Measurements from ENCODE around the gene AGBL3. TPM values are rescaled to one million over a fixed set of nuclear protein-coding genes. Genes with fewer than 3 reads are reported as not detected.

The AGBL3 gene
- total RNA-seq, 1 donor from 2014 or later, result 0.91 TPM

- Histone ChIP-seq H4K20me1 (ENCODE audit: insufficient read depth, low read length) (peaks cover 44% of the 10 kb centered on the region), H3K27me3 (ENCODE audit: insufficient read depth, low read length) (no peaks in the 10 kb centered on the region), H3K36me3 (ENCODE audit: insufficient read depth, low read length) (peaks cover 80% of the 10 kb centered on the region), H3K4me3 (ENCODE audit: insufficient read depth, low read depth, low read length) (no peak overlapping the region), H2AFZ (ENCODE audit: low read depth, low read length) (no peak overlapping the region), H3K4me2 (ENCODE audit: low read length) (no peak overlapping the region), H3K9me3 (ENCODE audit: insufficient read depth, low read depth, low read length) (no peaks in the 10 kb centered on the region), H3K9ac (ENCODE audit: low read length) (no peak overlapping the region), H3K79me2 (ENCODE audit: insufficient read depth, low read length) (peaks cover 39% of the 10 kb centered on the region), H3K27ac (ENCODE audit: low read depth, low read length) (no peak overlapping the region), H3K4me1 (ENCODE audit: insufficient read depth, low read length) (peaks cover 3% of the 10 kb centered on the region)
- no peaks in the 10 kb centered on the region for H3K27me3 Mint-ChIP-seq (ENCODE audit: low read depth, unreplicated experiment)
- no peak for TF ChIP-seq CTCF (IDR thresholded peaks at IDR 0.05; ENCODE audit: insufficient read depth, low read depth, low read length)
- no peak for TF ChIP-seq EZH2 (IDR thresholded peaks at IDR 0.05; ENCODE audit: insufficient read depth, low read length)
- no peak for FAIRE-seq
- H3K36me3 Mint-ChIP-seq (ENCODE audit: low read depth, unreplicated experiment), result peaks cover 20% of the 10 kb centered on the region
- H3K4me3 Mint-ChIP-seq (ENCODE audit: unreplicated experiment), result no peak overlapping the region
- H3K27ac Mint-ChIP-seq (ENCODE audit: unreplicated experiment), result no peak overlapping the region
- DNase-seq (ENCODE audit: low read depth), result no peak
- peaks cover 59% of the 10 kb centered on the region for H3K4me1 Mint-ChIP-seq (ENCODE audit: low read depth, unreplicated experiment)
- H3K9me3 Mint-ChIP-seq (ENCODE audit: unreplicated experiment), result no peaks in the 10 kb centered on the region
Observed at GRCh38 chr7:134946260-134946659, 40.0 kb upstream of the AGBL3 start.

- no peaks in the 10 kb centered on the region for H3K9me3 ChIP-seq (ENCODE audit: insufficient read depth, low read depth, low read length)
- no peak overlapping the region for H2AFZ ChIP-seq (ENCODE audit: low read depth, low read length)
- no peak overlapping the region for H3K4me3 Mint-ChIP-seq (ENCODE audit: unreplicated experiment)
- H3K4me1 ChIP-seq (ENCODE audit: insufficient read depth, low read length), result no peaks in the 10 kb centered on the region
- peak overlapping the region; percentile 34 for H3K27ac Mint-ChIP-seq (ENCODE audit: unreplicated experiment)
- H3K4me2 ChIP-seq (ENCODE audit: low read length), result no peak overlapping the region
- H3K36me3 ChIP-seq (ENCODE audit: insufficient read depth, low read length), result peaks cover 77% of the 10 kb centered on the region
- no peak overlapping the region for H3K9ac ChIP-seq (ENCODE audit: low read length)
- peaks cover 43% of the 10 kb centered on the region for H3K79me2 ChIP-seq (ENCODE audit: insufficient read depth, low read length)
- no peaks in the 10 kb centered on the region for H3K27me3 ChIP-seq (ENCODE audit: insufficient read depth, low read length)
- peaks cover 48% of the 10 kb centered on the region for H3K4me1 Mint-ChIP-seq (ENCODE audit: low read depth, unreplicated experiment)
- H3K27me3 Mint-ChIP-seq (ENCODE audit: low read depth, unreplicated experiment), result no peaks in the 10 kb centered on the region
- H3K27ac ChIP-seq (ENCODE audit: low read depth, low read length), result no peak overlapping the region
- no peak for DNase-seq (ENCODE audit: low read depth)
- TF ChIP-seq EZH2 (IDR thresholded peaks at IDR 0.05; ENCODE audit: insufficient read depth, low read length), result no peak
- no peak for TF ChIP-seq CTCF (IDR thresholded peaks at IDR 0.05; ENCODE audit: insufficient read depth, low read depth, low read length)
- no peak for FAIRE-seq
- no peak overlapping the region for H3K4me3 ChIP-seq (ENCODE audit: insufficient read depth, low read depth, low read length)
- H3K36me3 Mint-ChIP-seq (ENCODE audit: low read depth, unreplicated experiment), result peaks cover 17% of the 10 kb centered on the region
- H4K20me1 ChIP-seq (ENCODE audit: insufficient read depth, low read length), result peaks cover 42% of the 10 kb centered on the region
- no peaks in the 10 kb centered on the region for H3K9me3 Mint-ChIP-seq (ENCODE audit: unreplicated experiment)
Observed at GRCh38 chr7:134947329-134947728, 39.0 kb upstream of the AGBL3 start.

- Histone ChIP-seq H3K4me2 (ENCODE audit: low read length) (no peak overlapping the region), H3K9ac (ENCODE audit: low read length) (no peak overlapping the region), H3K36me3 (ENCODE audit: insufficient read depth, low read length) (peaks cover 75% of the 10 kb centered on the region), H3K4me1 (ENCODE audit: insufficient read depth, low read length) (no peaks in the 10 kb centered on the region), H3K79me2 (ENCODE audit: insufficient read depth, low read length) (peaks cover 43% of the 10 kb centered on the region), H3K9me3 (ENCODE audit: insufficient read depth, low read depth, low read length) (no peaks in the 10 kb centered on the region), H2AFZ (ENCODE audit: low read depth, low read length) (no peak overlapping the region), H3K27me3 (ENCODE audit: insufficient read depth, low read length) (no peaks in the 10 kb centered on the region), H3K4me3 (ENCODE audit: insufficient read depth, low read depth, low read length) (no peak overlapping the region), H3K27ac (ENCODE audit: low read depth, low read length) (no peak overlapping the region), H4K20me1 (ENCODE audit: insufficient read depth, low read length) (peaks cover 46% of the 10 kb centered on the region)
- TF ChIP-seq CTCF (IDR thresholded peaks at IDR 0.05; ENCODE audit: insufficient read depth, low read depth, low read length) (no peak), EZH2 (IDR thresholded peaks at IDR 0.05; ENCODE audit: insufficient read depth, low read length) (no peak)
- no peak overlapping the region for H3K4me3 Mint-ChIP-seq (ENCODE audit: unreplicated experiment)
- no peaks in the 10 kb centered on the region for H3K27me3 Mint-ChIP-seq (ENCODE audit: low read depth, unreplicated experiment)
- no peak for DNase-seq (ENCODE audit: low read depth)
- H3K9me3 Mint-ChIP-seq (ENCODE audit: unreplicated experiment), result no peaks in the 10 kb centered on the region
- no peak for FAIRE-seq
- H3K36me3 Mint-ChIP-seq (ENCODE audit: low read depth, unreplicated experiment), result peaks cover 17% of the 10 kb centered on the region
- peaks cover 44% of the 10 kb centered on the region for H3K4me1 Mint-ChIP-seq (ENCODE audit: low read depth, unreplicated experiment)
- H3K27ac Mint-ChIP-seq (ENCODE audit: unreplicated experiment), result no peak overlapping the region
Observed at GRCh38 chr7:134947831-134948230, 38.5 kb upstream of the AGBL3 start.

All from astrocyte (in vitro differentiated cells and primary cell).